PFSK-1 (cell line): ENCODE results near the gene PCSK1N.

ENCODE experiments used
- FOXP2 ChIP-seq: optimal IDR thresholded peaks from 2 replicates; pipeline ENCODE3; 2011; ENCODE audit warnings: borderline replicate concordance, control low read depth, inconsistent platforms; ENCODE audit not compliant: insufficient read depth; ENCODE audit errors: extremely low read length, extremely low read depth
- POLR2AphosphoS5 ChIP-seq: IDR thresholded peaks from 2 replicates; pipeline ENCODE4 v1.6.1; 2012; ENCODE audit warnings: low read depth, mild to moderate bottlenecking, control low read depth, low read length, moderate library complexity
- REST ChIP-seq, 2 experiments: IDR thresholded peaks; 2 replicates each; pipeline versions ENCODE4 v1.6.1 to v1.8.0; 2011 to 2012; ENCODE audit warnings: low read depth in 2 of 2, low read length in 2 of 2, control low read depth in 1 of 2, inconsistent platforms in 1 of 2, mild to moderate bottlenecking in 1 of 2, moderate library complexity in 1 of 2; ENCODE audit not compliant: insufficient read depth in 1 of 2
- SIN3A ChIP-seq: IDR thresholded peaks from 2 replicates; pipeline ENCODE4 v1.6.1; 2012; ENCODE audit warnings: mild to moderate bottlenecking, low read length, moderate library complexity, borderline replicate concordance; ENCODE audit not compliant: insufficient read depth
- TAF1 ChIP-seq: IDR thresholded peaks from 2 replicates; pipeline ENCODE4 v1.6.1; 2012; ENCODE audit warnings: low read length, control low read depth, borderline replicate concordance; ENCODE audit not compliant: insufficient read depth

PCSK1N gene

GRCh38 chrX:48823053-48823452, 12.4 kb downstream of the PCSK1N start:
- TF ChIP-seq FOXP2: no peak
- TF ChIP-seq POLR2AphosphoS5: no peak
- TF ChIP-seq REST (IDR thresholded peaks at IDR 0.05; ENCODE audit: insufficient read depth in 1 of 2, low read depth in 2 of 2, low read length in 2 of 2): no peak
- no peak for TF ChIP-seq TAF1
- TF ChIP-seq SIN3A: no peak

GRCh38 chrX:48818866-48819265, 16.5 kb downstream of the PCSK1N start:
- TF ChIP-seq TAF1 (no peak), REST (IDR thresholded peaks at IDR 0.05; ENCODE audit: insufficient read depth in 1 of 2, low read depth in 2 of 2, low read length in 2 of 2) (no peak), SIN3A (no peak), FOXP2 (no peak), POLR2AphosphoS5 (no peak)

GRCh38 chrX:48818098-48818497, 17.3 kb downstream of the PCSK1N start:
- TF ChIP-seq SIN3A: no peak
- no peak for TF ChIP-seq FOXP2

GRCh38 chrX:48816014-48816810, 19.2 kb downstream of the PCSK1N start:
- TF ChIP-seq POLR2AphosphoS5 (no peak), TAF1 (no peak), REST (IDR thresholded peaks at IDR 0.05; ENCODE audit: insufficient read depth in 1 of 2, low read depth in 2 of 2, low read length in 2 of 2) (no peak), SIN3A (no peak), FOXP2 (no peak)

GRCh38 chrX:48815266-48815665, 20.1 kb downstream of the PCSK1N start:
- TF ChIP-seq TAF1: no peak
- no peak for TF ChIP-seq SIN3A
- TF ChIP-seq POLR2AphosphoS5: no peak
- TF ChIP-seq REST (IDR thresholded peaks at IDR 0.05; ENCODE audit: insufficient read depth in 1 of 2, low read depth in 2 of 2, low read length in 2 of 2): no peak
- no peak for TF ChIP-seq FOXP2
